COLO668 (cell line): ENCODE data around the gene SUCLG2.

Experiments used
- DNase-seq: peaks from one replicate; lab custom pipeline; 2025; ENCODE audit not compliant: unreplicated experiment; lab: John Stamatoyannopoulos, UW

SUCLG2 gene

GRCh38 chr3:67518236-67518635 lies 136.2 kb downstream of the SUCLG2 start:
- DNase-seq, result no peak

- DNase-seq, result no peak
Observed at GRCh38 chr3:67517781-67518180, 136.6 kb downstream of the SUCLG2 start.

DNA sequence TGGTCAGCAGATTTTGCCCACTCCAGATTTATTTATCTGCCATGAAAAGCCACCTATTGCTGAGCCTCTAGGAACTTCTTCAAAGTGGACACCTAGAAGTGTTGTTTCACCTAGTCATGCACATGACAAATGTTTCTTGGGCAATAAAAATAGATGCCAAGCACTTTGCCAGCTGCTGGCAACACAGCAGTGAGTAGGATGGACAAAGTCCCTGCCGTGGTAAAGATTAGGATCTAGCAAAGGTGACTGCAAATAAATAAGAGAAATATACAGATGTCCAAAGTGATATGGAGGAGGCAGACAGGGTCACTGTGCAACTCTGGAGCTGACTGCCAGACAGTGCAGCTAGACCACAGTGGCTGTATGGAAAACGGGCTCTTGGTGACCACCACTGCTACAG lies 137.9 kb downstream of the SUCLG2 start:
- no peak for DNase-seq

DNA sequence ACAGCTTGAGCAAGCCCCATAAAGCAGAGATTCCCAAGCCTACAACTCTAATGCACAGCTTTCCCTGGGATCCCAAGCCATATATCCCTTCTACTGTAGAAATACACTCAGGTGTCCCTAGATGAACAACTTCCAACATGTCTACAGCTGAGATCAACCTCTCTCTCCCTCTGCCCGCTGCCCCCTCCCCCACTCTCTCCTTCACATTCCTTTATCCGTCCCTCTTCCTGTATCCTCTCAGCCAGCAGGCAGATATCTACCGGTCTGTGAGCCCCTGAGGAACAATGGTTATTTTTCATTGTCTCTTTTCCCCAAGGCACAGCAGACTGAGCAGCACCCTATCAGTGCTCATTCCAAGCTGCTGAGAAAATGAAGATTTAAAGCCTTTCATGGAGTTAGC lies 138.6 kb downstream of the SUCLG2 start:
- no peak for DNase-seq

DNA sequence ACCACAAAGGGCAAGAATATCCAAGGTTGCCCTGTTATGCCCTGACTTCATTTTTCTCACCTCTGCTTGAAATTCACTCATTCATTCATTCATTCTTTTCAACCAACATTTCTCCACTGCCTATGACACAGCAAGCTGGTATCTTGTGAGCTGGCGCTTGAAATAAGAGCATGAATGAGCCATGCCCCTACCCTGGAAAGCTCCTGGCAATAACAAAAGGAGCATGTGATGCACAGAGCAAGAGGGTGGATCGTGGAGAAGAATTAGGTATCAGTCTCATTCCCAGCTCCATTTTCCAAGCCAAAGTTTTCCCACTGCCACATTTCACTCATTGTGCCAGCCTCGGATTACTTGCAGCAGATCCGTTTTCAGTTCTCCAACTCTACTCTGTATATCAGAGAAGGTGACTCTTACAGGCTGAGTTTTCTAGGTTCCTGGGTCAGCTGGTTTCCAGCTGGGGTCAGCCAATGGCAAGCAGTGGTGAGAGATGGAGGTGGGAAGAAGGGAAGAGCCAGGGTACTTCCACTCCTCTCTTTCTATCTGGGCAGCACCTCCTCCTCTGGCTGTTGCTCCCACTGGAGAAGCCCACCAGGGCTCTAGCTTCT lies 144.8 kb downstream of the SUCLG2 start:
- no peak for DNase-seq

GRCh38 chr3:67507584-67507983 lies 146.8 kb downstream of the SUCLG2 start:
- DNase-seq, result no peak

DNA sequence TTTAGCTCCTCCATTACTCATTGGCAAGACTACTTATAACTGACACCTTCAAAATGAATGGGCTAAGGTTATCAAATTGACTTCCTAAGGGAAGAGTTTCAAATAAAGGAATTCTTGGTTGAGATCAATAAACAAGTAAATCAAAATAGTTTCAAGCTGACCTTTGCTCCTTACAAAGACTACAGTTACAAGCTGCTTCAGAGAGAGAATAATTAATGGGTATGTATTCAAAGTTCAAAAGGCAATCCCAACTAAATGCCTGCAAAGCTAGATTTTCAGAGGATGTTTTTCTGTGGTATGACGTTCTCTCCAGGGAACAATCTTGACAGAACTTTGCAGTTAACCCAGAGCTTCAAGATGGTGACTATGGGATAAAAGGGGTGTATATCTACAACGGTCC lies 153.7 kb downstream of the SUCLG2 start:
- DNase-seq, result no peak

DNA sequence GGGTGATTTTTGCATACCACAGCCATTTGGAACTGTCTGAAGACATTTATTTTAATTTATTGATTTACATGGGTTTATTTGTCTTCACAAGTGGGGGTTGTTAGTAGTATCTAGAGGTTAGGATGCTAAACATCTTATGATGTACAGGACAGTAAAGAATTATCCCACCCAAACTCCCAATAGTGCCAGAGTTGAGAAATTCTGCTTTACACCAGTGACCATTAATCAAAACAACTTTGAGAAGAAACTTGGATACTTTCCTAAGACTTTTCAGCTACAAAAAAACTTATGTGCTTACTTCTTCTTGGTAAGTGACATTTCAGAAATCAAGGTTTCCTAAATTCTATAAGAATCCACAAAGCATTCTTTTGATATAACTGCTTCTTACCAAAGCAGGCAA lies 156.7 kb downstream of the SUCLG2 start:
- DNase-seq, result no peak

- no peak for DNase-seq
Observed at GRCh38 chr3:67495751-67496150, 158.7 kb downstream of the SUCLG2 start.

GRCh38 chr3:67493808-67494207 lies 160.6 kb downstream of the SUCLG2 start:
- no peak for DNase-seq

- no peak for DNase-seq
Observed at GRCh38 chr3:67490658-67491057, 163.8 kb downstream of the SUCLG2 start.

DNA sequence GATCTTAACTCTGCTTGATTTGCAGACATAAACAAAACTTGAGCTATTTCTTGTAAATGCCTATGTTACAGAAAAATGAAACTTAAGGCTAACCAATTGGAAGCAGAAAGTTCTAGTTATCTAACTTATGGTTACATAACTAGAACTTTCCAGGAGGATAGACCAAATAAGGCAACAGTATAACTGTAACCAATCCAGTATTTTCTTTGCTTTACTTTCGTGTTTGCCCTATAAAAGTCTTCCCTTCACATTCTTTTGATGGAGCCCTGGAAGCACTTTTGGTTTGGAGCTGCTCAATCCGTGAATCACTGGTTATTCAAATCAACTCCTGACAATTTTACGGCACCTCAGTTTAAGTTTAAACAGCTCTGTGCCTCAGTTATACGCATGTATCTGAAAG lies 164.6 kb downstream of the SUCLG2 start:
- DNase-seq, result no peak

GRCh38 chr3:67487564-67488114 lies 166.8 kb downstream of the SUCLG2 start:
- no peak for DNase-seq

GRCh38 chr3:67486883-67487282 lies 167.5 kb downstream of the SUCLG2 start:
- DNase-seq, result no peak

- no peak for DNase-seq
Observed at GRCh38 chr3:67484085-67484484, 170.3 kb downstream of the SUCLG2 start.

DNA sequence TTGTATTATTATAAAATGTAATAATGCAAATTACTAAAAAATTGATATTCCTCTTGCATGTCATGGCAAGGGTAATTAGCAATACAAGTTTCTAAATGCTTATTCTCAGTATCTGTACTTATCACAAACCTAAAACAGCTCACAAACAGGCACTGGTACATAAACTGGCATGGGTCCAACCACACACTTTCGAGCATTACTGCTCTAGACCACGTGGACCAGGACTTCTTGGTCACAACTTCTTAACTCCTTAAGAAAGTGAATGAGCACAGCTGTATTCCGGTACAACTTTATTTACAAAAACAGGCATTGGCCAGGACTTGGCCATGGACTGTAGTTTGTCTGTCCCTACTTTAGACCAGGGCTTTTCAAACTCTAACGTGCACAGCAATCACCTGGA lies 173.3 kb downstream of the SUCLG2 start:
- DNase-seq, result no peak

GRCh38 chr3:67478423-67478822 lies 176.0 kb downstream of the SUCLG2 start:
- DNase-seq, result no peak

DNA sequence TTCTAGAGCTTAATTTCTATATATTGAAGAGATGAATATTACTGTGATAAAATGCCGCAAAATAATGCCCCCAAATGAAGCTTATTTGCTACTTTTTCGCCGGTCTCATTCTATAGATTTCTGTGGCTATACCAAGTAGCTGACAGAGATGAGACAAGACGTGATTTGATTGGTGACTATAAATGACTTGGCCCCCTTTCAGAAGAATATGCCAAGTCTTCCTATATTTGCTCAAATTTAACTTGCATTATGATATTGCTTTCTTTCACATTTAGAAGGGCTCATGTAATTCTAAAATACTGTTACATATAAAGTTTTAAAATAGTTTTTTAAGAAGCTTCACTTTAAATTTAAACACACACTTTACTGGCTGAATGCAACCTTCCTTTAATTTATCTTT lies 180.1 kb downstream of the SUCLG2 start:
- DNase-seq, result no peak

- DNase-seq, result no peak
Observed at GRCh38 chr3:67472674-67473201, 181.7 kb downstream of the SUCLG2 start.

GRCh38 chr3:67470207-67470606 lies 184.2 kb downstream of the SUCLG2 start:
- DNase-seq, result no peak

DNA sequence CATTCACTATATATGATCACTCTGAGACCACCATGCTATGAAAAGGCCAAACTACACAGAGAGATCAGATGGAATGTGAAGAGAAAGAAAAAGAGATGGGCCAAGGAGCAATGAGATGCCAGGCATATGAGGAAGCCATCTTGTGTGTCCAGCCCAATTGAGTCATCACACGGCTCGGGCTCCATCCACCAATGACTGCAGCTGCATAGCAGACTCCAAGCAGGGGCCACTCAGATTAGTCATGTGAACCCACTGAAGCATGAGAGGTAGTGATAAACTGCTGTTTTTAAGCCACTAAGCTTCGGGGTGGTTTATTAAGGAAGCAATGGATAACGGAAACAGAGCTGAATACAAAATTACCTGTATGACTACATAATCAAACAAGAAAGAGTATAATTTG lies 185.9 kb downstream of the SUCLG2 start:
- no peak for DNase-seq

DNA sequence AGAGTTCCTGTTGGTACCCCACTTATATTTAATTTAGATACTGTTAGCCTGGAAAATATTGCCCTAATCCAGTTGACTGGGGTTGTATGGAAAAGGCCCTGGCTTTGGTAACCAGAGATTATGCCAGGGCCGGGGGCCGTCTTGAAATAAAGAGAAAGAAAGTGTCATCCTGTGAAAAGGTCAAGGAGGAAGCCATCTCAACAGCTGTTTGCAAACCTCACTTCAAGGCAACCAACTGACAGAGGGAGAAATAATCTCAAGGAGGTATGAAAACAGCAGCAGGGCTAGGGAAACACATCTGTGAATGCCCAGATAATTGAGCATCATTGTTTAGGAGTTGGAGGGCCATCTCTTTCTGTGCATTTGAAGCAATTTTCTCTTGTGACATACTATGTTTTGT lies 190.8 kb downstream of the SUCLG2 start:
- DNase-seq, result no peak

- DNase-seq, result no peak
Observed at GRCh38 chr3:67462187-67462586, 192.2 kb downstream of the SUCLG2 start.
